Naive thymus-derived CD8-positive, alpha-beta T cell (primary cell): ENCODE measurements around the gene NEURL1. TPM values are rescaled to one million over a fixed set of nuclear protein-coding genes. Genes with fewer than 3 reads are reported as not detected.
A peak's percentile ranks its signal among the peaks of the same experiment; 100 is the strongest.

Experiments used
- ATAC-seq, 2 donors: fragments of 150-1000 bp; cut with Tn5 transposase in 1 of 2; sonication (Bioruptor Pico), chemical (Tn5 transposase) in 1 of 2; 1 replicate in 1 of 2; 2 replicates in 1 of 2; pipeline ENCODE4 v1.10.0; 2021; ENCODE audit warnings: mild to moderate bottlenecking in 2 of 2, moderate library complexity in 2 of 2
- POLR2A ChIA-PET: fragments of 350-600 bp; sonication (Branson Sonifier 250); formaldehyde crosslinking; loops from one replicate; lab custom pipeline; 2021; ENCODE audit warnings: antibody characterized with exemption; lab: Charles Lee
- DNase-seq, 10 donors: peaks; one replicate each; pipeline versions ENCODE4 v3.0.0 to v3.0.0-alpha.2; 2020 to 2022
- H3K27ac Mint-ChIP-seq, 10 donors: one replicate each; pipeline ENCODE4 v1.8.0; 2020 to 2022; ENCODE audit warnings: mild to moderate bottlenecking in 10 of 10, mixed read lengths in 10 of 10, moderate library complexity in 4 of 10, inconsistent platforms in 1 of 10
- H3K27me3 Mint-ChIP-seq, 5 donors: one replicate each; pipeline ENCODE4 v1.8.0; 2021 to 2022; ENCODE audit warnings: mixed read lengths in 5 of 5
- H3K36me3 Mint-ChIP-seq, 3 donors: one replicate each; pipeline ENCODE4 v1.8.0; 2020 to 2022; ENCODE audit warnings: mixed read lengths in 3 of 3, mild to moderate bottlenecking in 2 of 3, inconsistent platforms in 1 of 3
- H3K4me1 Mint-ChIP-seq, 4 donors: one replicate each; pipeline ENCODE4 v1.8.0; 2021 to 2022; ENCODE audit warnings: mixed read lengths in 4 of 4
- H3K4me3 Mint-ChIP-seq, 10 donors: one replicate each; pipeline ENCODE4 v1.8.0; 2020 to 2022; ENCODE audit warnings: mild to moderate bottlenecking in 10 of 10, mixed read lengths in 10 of 10, moderate library complexity in 6 of 10, inconsistent platforms in 1 of 10
- H3K9me3 Mint-ChIP-seq, 9 donors: one replicate each; pipeline ENCODE4 v1.8.0; 2020 to 2022; ENCODE audit warnings: mixed read lengths in 9 of 9, mild to moderate bottlenecking in 3 of 9, inconsistent platforms in 1 of 9, moderate library complexity in 1 of 9
- polyA plus RNA-seq, 3 donors: library from polyadenylated mRNA; unstranded; fragments of 300-500 nt; fragmentation: Illumina TruSeq; gene quantifications; one replicate each; pipeline ENCODE4 v1.2.3, GENCODE V29; 2021
- total RNA-seq, 8 experiments: library from RNA in 2 of 8; stranded (reverse) in 2 of 8; gene quantifications; one replicate each; pipeline ENCODE4 v1.2.3 and lab custom pipeline; 2021 to 2026

The NEURL1 gene
- total and polyA plus RNA-seq, 5 experiments from 2014 or later = 0.17 to 1.3 (median 0.73) TPM

- POLR2A ChIA-PET = interaction anchor here (1.3 kb wide), 1 partner anchor 29 kb away, joined by 3 read pairs; no protein-coding TSS in a partner anchor
- Mint-ChIP-seq H3K9me3 (no peaks in the 10 kb centered on the region), H3K27me3 (peaks cover 5 to 51% (median 18%) of the 10 kb centered on the region in 5 donors), H3K27ac (peak overlapping the region in 3 of 10 donors; percentile 13 to 81 (median 18)), H3K4me1 (peaks cover 9 to 29% (median 23%) of the 10 kb centered on the region in 4 donors), H3K4me3 (peak overlapping the region; percentile 65 to 85 (median 79)), H3K36me3 (no peaks in the 10 kb centered on the region)
- DNase-seq (peak in 1 of 10 donors; percentile 10), ATAC-seq (peak; percentile 70 to 77)
Observed at GRCh38 chr10:103554488-103555324, 61.2 kb downstream of the NEURL1 start.

GRCh38 chr10:103555325-103555649 is 61.8 kb downstream of the NEURL1 start:
- POLR2A ChIA-PET = interaction anchor here (1.3 kb wide), 1 partner anchor 28 kb away, joined by 3 read pairs; no protein-coding TSS in a partner anchor
- H3K27me3 Mint-ChIP-seq = peaks cover 5 to 54% (median 18%) of the 10 kb centered on the region in 5 donors

GRCh38 chr10:103555712-103556111 is 62.2 kb downstream of the NEURL1 start:
- peak overlapping the region in 1 of 10 donors; percentile 36 for H3K27ac Mint-ChIP-seq
- ATAC-seq (no peak), DNase-seq (no peak)
- POLR2A ChIA-PET = no interaction called here
- no peaks in the 10 kb centered on the region for H3K36me3 Mint-ChIP-seq
- no peaks in the 10 kb centered on the region for H3K9me3 Mint-ChIP-seq
- H3K27me3 Mint-ChIP-seq = peaks cover 5 to 58% (median 18%) of the 10 kb centered on the region in 5 donors
- H3K4me3 Mint-ChIP-seq = peak overlapping the region in 9 of 10 donors; percentile 30 to 68 (median 53)
- H3K4me1 Mint-ChIP-seq = peaks cover 9 to 29% (median 23%) of the 10 kb centered on the region in 4 donors

More at GRCh38 chr10:103555325-103555649, 61.8 kb downstream of the NEURL1 start:
- no peaks in the 10 kb centered on the region for H3K9me3 Mint-ChIP-seq
- no peak overlapping the region for H3K27ac Mint-ChIP-seq
- DNase-seq (no peak), ATAC-seq (peak; percentile 43 to 55)
- H3K4me3 Mint-ChIP-seq = peak overlapping the region in 7 of 10 donors; percentile 22 to 85 (median 53)
- no peaks in the 10 kb centered on the region for H3K36me3 Mint-ChIP-seq
- peaks cover 9 to 29% (median 23%) of the 10 kb centered on the region in 4 donors for H3K4me1 Mint-ChIP-seq

GRCh38 chr10:103556383-103557007 is 63.0 kb downstream of the NEURL1 start:
- Mint-ChIP-seq H3K27me3 (peaks cover 5 to 58% (median 18%) of the 10 kb centered on the region in 5 donors), H3K27ac (peak overlapping the region in 1 of 10 donors; percentile 72), H3K4me1 (peaks cover 9 to 29% (median 23%) of the 10 kb centered on the region in 4 donors), H3K4me3 (peak overlapping the region in 8 of 10 donors; percentile 18 to 67 (median 45)), H3K36me3 (no peaks in the 10 kb centered on the region), H3K9me3 (peaks cover 0 to 4% (median 0%) of the 10 kb centered on the region in 9 donors)
- POLR2A ChIA-PET = no interaction called here
- DNase-seq (no peak), ATAC-seq (no peak)

GRCh38 chr10:103557455-103557854 is 64.0 kb downstream of the NEURL1 start:
- H3K36me3 Mint-ChIP-seq = no peaks in the 10 kb centered on the region
- POLR2A ChIA-PET = no interaction called here

GRCh38 chr10:103558911-103559310 is 65.4 kb downstream of the NEURL1 start:
- Mint-ChIP-seq H3K36me3 (no peaks in the 10 kb centered on the region), H3K9me3 (peaks cover 0 to 4% (median 0%) of the 10 kb centered on the region in 9 donors), H3K27me3 (peaks cover 5 to 57% (median 18%) of the 10 kb centered on the region in 5 donors), H3K4me3 (no peak overlapping the region), H3K4me1 (peaks cover 8 to 25% (median 21%) of the 10 kb centered on the region in 4 donors), H3K27ac (no peak overlapping the region)
- POLR2A ChIA-PET = interaction anchor here (0.7 kb wide), 1 partner anchor 23 kb away, joined by 6 read pairs; no protein-coding TSS in a partner anchor
- DNase-seq (no peak), ATAC-seq (no peak)

More at GRCh38 chr10:103557455-103557854, 64.0 kb downstream of the NEURL1 start:
- Mint-ChIP-seq H3K4me3 (no peak overlapping the region), H3K27ac (no peak overlapping the region), H3K9me3 (peaks cover 0 to 4% (median 0%) of the 10 kb centered on the region in 9 donors), H3K4me1 (peaks cover 9 to 29% (median 23%) of the 10 kb centered on the region in 4 donors), H3K27me3 (peaks cover 5 to 58% (median 18%) of the 10 kb centered on the region in 5 donors)
- DNase-seq (no peak), ATAC-seq (no peak)

GRCh38 chr10:103559776-103560175 is 66.3 kb downstream of the NEURL1 start:
- Mint-ChIP-seq H3K9me3 (peaks cover 0 to 4% (median 0%) of the 10 kb centered on the region in 9 donors), H3K27ac (peak overlapping the region in 1 of 10 donors; percentile 5), H3K4me3 (no peak overlapping the region), H3K27me3 (peaks cover 5 to 48% (median 18%) of the 10 kb centered on the region in 5 donors), H3K36me3 (no peaks in the 10 kb centered on the region), H3K4me1 (peaks cover 2 to 16% (median 12%) of the 10 kb centered on the region in 4 donors)
- POLR2A ChIA-PET = no interaction called here
- ATAC-seq = no peak
- DNase-seq = no peak

- no peak overlapping the region for H3K4me3 Mint-ChIP-seq
- peaks cover 5 to 42% (median 18%) of the 10 kb centered on the region in 5 donors for H3K27me3 Mint-ChIP-seq
- peaks cover 2 to 12% (median 7%) of the 10 kb centered on the region in 4 donors for H3K4me1 Mint-ChIP-seq
- POLR2A ChIA-PET = interaction anchor here (0.7 kb wide), 1 partner anchor 156 kb away, joined by 8 read pairs; no protein-coding TSS in a partner anchor
- H3K36me3 Mint-ChIP-seq = no peaks in the 10 kb centered on the region
- H3K9me3 Mint-ChIP-seq = peaks cover 0 to 4% (median 0%) of the 10 kb centered on the region in 9 donors
- no peak overlapping the region for H3K27ac Mint-ChIP-seq
- DNase-seq (no peak), ATAC-seq (no peak)
Observed at GRCh38 chr10:103560886-103561285, 67.4 kb downstream of the NEURL1 start.

GRCh38 chr10:103562383-103562782 is 68.9 kb downstream of the NEURL1 start:
- DNase-seq (no peak), ATAC-seq (no peak)
- Mint-ChIP-seq H3K36me3 (no peaks in the 10 kb centered on the region), H3K9me3 (peaks cover 0 to 4% (median 0%) of the 10 kb centered on the region in 9 donors), H3K4me3 (no peak overlapping the region), H3K27ac (no peak overlapping the region), H3K27me3 (peaks cover 5 to 29% (median 10%) of the 10 kb centered on the region in 5 donors), H3K4me1 (peaks cover 2 to 12% (median 3%) of the 10 kb centered on the region in 4 donors)
- POLR2A ChIA-PET = no interaction called here

GRCh38 chr10:103563231-103564115 is 70.0 kb downstream of the NEURL1 start:
- ATAC-seq = no peak
- peaks cover 0 to 5% (median 3%) of the 10 kb centered on the region in 4 donors for H3K4me1 Mint-ChIP-seq

GRCh38 chr10:103564116-103564501 is 70.6 kb downstream of the NEURL1 start:
- ATAC-seq = no peak
- Mint-ChIP-seq H3K36me3 (no peaks in the 10 kb centered on the region), H3K9me3 (peaks cover 0 to 4% (median 0%) of the 10 kb centered on the region in 9 donors), H3K4me3 (no peak overlapping the region), H3K27me3 (peaks cover 0 to 14% (median 4%) of the 10 kb centered on the region in 5 donors), H3K27ac (no peak overlapping the region), H3K4me1 (no peaks in the 10 kb centered on the region)
- POLR2A ChIA-PET = no interaction called here
- DNase-seq = no peak

More at GRCh38 chr10:103563231-103564115, 70.0 kb downstream of the NEURL1 start:
- DNase-seq = no peak
- H3K27me3 Mint-ChIP-seq = peaks cover 0 to 19% (median 4%) of the 10 kb centered on the region in 5 donors
- H3K27ac Mint-ChIP-seq = no peak overlapping the region
- no peaks in the 10 kb centered on the region for H3K36me3 Mint-ChIP-seq
- H3K9me3 Mint-ChIP-seq = peaks cover 0 to 4% (median 0%) of the 10 kb centered on the region in 9 donors
- POLR2A ChIA-PET = no interaction called here
- no peak overlapping the region for H3K4me3 Mint-ChIP-seq
